NCI-H187 (cell line): ENCODE measurements around the gene KCTD8.

Experiments
- DNase-seq, 2 experiments: peaks; one replicate each; lab custom pipeline; 2025; lab: John Stamatoyannopoulos, UW

The KCTD8 gene

GRCh38 chr4:44162538-44163270, 285.9 kb downstream of the KCTD8 start:
- DNase-seq, result no peak

DNA sequence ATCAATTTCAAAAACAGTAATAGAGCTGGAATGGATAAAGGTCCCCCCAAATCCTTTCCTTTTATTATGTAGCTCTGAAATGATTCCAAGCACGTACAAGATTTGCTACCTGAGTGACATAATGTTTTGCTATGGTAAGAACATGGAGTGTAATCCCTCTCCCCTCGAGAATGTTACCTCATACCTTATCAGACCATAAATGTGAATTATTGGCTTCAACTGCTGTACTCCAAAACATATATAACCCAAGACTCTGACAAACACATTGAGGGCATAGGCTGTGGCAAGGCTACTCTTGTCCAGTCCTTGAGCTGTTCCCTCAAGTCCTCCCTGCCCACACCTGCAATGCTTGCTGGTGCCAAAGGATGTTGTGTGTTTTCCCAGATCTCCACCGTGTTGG, 286.9 kb downstream of the KCTD8 start:
- DNase-seq, result no peak

DNA sequence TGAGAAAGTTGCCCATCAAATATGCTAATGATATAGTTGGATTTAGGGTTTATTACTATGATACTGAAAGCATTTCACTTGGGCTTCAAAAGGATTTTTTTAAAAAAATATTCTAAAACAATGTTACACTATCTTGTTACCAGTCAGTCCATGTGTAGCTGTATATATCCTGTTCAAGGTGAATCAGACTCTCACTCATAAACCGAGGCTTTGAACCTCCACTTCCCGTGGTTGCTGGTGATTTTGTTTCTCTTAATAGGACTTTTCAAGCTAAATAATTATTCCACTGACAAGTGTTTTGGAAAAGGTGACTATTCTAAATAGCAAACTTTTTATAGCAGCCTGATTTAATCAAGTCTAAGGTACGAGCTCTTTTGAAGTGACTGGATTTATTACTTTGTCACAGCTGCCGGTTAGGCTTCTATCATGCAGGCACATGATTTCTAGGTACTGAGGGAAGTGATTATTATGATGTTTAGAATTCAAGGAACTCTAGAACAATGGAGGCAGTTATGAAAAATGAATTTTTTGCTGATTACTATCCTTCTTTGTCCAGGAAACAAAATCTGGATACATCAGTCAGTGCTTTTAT, 287.7 kb downstream of the KCTD8 start:
- DNase-seq, result no peak

DNA sequence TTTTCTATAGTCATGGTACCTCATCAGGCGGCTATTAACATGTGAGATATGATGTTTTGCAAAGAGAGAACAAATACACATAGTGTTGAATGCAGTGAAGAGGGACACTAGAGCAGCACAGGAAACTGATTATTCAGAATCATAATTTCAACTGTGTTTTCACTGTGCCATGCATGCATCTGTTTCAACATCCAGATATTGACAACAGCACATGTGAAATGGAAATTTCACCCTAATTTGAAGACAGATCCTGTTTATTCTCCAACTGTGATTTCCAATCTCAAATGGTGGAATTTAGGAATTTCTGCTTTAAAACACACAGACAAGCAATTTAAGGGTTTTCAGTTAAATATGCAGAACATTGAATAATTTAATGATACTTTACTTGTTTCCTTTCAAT, 288.6 kb downstream of the KCTD8 start:
- DNase-seq, result no peak

DNA sequence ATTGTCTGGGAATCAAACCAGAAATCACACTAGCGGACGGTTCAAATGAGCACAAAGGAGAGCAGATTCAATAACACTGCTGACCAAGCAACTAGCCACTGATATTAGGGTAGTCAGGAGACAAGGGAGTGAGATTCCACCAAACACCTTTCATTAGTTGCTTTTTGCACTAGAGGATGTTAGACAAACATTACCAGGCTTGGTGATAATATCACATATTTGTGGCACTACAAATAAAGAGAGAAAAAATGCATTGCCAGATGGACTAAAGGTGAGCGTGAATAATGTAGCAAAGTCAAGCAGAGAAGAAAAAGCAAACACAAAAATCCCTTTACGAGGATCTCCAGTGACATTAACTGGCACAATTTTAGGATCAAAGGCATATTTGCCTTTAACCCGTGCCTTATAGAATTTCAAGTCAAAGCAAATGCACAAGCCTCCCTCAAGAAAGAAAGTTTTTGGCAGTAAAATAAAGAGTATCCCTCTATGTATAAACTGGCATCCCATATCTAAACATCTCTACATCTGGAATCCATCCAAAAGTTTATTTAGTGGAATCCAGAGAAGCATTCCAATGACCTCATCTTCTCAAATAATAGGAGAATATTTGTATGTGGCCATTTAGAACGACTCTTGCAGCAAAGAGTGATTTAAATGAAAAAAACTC, 290.9 kb downstream of the KCTD8 start:
- no peak for DNase-seq

- no peak for DNase-seq
Observed at GRCh38 chr4:44150091-44150576, 298.5 kb downstream of the KCTD8 start.

DNA sequence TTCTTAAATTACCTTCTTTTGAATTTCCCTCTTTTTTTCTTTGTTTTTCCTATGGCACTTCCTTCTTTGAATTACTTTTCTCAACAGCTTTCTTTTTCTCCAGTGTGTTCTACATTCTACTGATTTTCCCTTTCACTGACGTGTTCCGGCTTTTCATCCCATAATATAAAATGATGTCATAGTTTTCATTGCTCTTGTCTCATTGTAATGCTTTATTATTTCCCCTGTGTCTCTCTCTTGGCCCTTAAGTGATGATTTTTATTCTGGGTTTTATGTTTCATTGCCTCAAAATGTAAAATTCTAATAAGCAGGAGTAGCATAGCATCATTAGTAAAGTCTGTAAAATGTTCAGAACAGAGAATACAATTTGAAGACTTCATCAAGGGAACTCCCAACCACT, 299.3 kb downstream of the KCTD8 start:
- DNase-seq, result no peak

DNA sequence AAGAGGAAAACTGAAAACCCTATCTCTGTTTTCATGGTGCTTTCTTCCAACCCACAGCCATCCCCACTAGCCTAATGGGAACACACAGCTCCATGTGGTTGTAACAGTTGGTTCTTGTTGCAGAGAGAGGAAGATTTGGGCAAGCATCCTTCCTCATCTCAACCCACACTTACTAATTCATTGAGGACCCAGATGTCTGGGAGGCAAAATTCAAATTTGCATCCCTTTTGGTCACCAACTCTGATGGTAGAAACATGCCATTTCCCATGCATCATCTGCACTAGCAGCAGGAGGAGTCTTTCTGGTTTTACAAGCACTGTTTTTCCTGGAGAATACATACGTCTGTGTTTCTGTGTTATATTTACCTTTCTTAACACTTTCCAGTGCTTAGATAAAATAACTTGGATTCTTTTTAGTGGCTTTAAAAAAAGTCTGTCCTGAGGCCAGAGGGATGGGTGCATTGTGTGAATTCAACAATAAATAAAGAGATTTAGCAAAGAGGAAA, 301.0 kb downstream of the KCTD8 start:
- DNase-seq, result no peak

DNA sequence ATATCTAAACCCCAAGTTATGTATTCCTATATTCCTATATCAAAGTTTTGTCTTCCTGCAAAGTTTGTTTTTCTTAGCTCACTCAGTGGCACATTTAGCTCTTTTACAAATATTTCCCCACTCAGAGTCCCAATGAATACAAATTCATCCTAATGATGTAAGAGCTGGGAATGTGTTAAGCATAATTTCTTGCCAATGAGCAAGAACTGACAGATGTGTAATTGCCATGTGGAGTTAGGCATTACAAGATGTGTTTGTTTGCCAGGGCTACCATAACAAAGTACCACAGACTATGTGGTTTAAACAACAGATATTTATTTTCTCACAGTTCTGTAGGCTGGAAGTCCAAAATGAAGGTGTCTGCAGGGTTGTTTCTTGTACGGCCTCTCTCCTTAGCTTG, 302.1 kb downstream of the KCTD8 start:
- no peak for DNase-seq

- DNase-seq, result no peak
Observed at GRCh38 chr4:44145868-44146267, 302.7 kb downstream of the KCTD8 start.

- no peak for DNase-seq
Observed at GRCh38 chr4:44132526-44132925, 316.1 kb downstream of the KCTD8 start.
